Loucy (cell line): ENCODE measurements around the gene CFAP206.

Experiments
- CTCF ChIP-seq: fragments of 200-600 bp; sonication (generic); conservative IDR thresholded peaks from 2 replicates; pipeline ENCODE4 v1.5.1; 2014; ENCODE audit warnings: mild to moderate bottlenecking, antibody characterized with exemption, low read length
- EZH2phosphoT487 ChIP-seq: fragments of 200-600 bp; IDR thresholded peaks from 2 replicates; pipeline ENCODE4 v1.6.1; 2018; ENCODE audit warnings: antibody characterized with exemption, mild to moderate bottlenecking, moderate library complexity, borderline replicate concordance

GRCh38 chr6:87397656-87398055 is 10.1 kb upstream of the CFAP206 start:
- TF ChIP-seq CTCF = no peak
- no peak for TF ChIP-seq EZH2phosphoT487
